ENCODE data around the gene DEFB116.
A peak's percentile ranks its signal among the peaks of the same experiment; 100 is the strongest.

DEFB116 gene

GRCh38 chr20:31260326-31260932 is 48.0 kb downstream of the DEFB116 start:
- CTCF ChIA-PET: interaction anchor here (0.7 to 1.9 kb wide), 13 partner anchors 11 to 1727 kb away, joined by 3 to 11 read pairs (median 4); no protein-coding TSS in a partner anchor
- no peak overlapping the region for H3K4me3 ChIP-seq (ENCODE audit: low read depth, low read length)
- TF ChIP-seq ZNF776 (tag by site-specific recombination; IDR thresholded peaks at IDR 0.05; ENCODE audit: borderline replicate concordance) (no peak), ZNF148 (tag by site-specific recombination; IDR thresholded peaks at IDR 0.05; ENCODE audit: borderline replicate concordance) (no peak), WT1 (tag by site-specific recombination; IDR thresholded peaks at IDR 0.05) (no peak), ZNF654 (tag by site-specific recombination; IDR thresholded peaks at IDR 0.05; ENCODE audit: low read depth) (peak; percentile 85)
- no peak overlapping the region for H3K27ac ChIP-seq (ENCODE audit: extremely low read depth, low read depth, low read length)
- no peaks in the 10 kb centered on the region for H3K9me3 ChIP-seq (ENCODE audit: control insufficient read depth, insufficient read depth, low read depth, low read length)
- no peaks in the 10 kb centered on the region for H3K36me3 ChIP-seq (ENCODE audit: control insufficient read depth in 2 of 2, insufficient read depth in 1 of 2, low read length in 2 of 2)
- no peaks in the 10 kb centered on the region for H3K4me1 ChIP-seq (ENCODE audit: control insufficient read depth, insufficient read depth, low read length)
- POLR2A ChIA-PET: no interaction called here

GRCh38 chr20:31257364-31257763 is 51.0 kb downstream of the DEFB116 start, which contains the start of gene DEFB115:
Gene DEFB115 (plus strand): TSS chr20:31257664. CDS start chr20:31257664, 0 bp downstream.
- H3K4me1 ChIP-seq (ENCODE audit: control insufficient read depth, insufficient read depth, low read length): no peaks in the 10 kb centered on the region
- H3K4me3 ChIP-seq (ENCODE audit: low read depth, low read length): no peak within 1 kb of the TSS
- H3K36me3 ChIP-seq (ENCODE audit: control insufficient read depth in 2 of 2, insufficient read depth in 1 of 2, low read length in 2 of 2): no peaks in the 10 kb centered on the region
- CTCF ChIA-PET: no interaction called here
- no peak within 1 kb of the TSS for H3K27ac ChIP-seq (ENCODE audit: extremely low read depth, low read depth, low read length)
- TF ChIP-seq ZNF514 (tag by site-specific recombination; IDR thresholded peaks at IDR 0.05) (no peak), ZNF16 (tag by site-specific recombination; IDR thresholded peaks at IDR 0.05; ENCODE audit: low read depth) (no peak), GLI4 (tag by site-specific recombination; IDR thresholded peaks at IDR 0.05) (no peak), ZNF555 (tag by site-specific recombination; conservative IDR thresholded peaks at IDR 0.05) (no peak), ZNF580 (tag by site-specific recombination; IDR thresholded peaks at IDR 0.05) (no peak), ZNF302 (tag by site-specific recombination; IDR thresholded peaks at IDR 0.05; ENCODE audit: low read depth) (no peak)
- POLR2A ChIA-PET: no interaction called here
- H3K9me3 ChIP-seq (ENCODE audit: control insufficient read depth, insufficient read depth, low read depth, low read length): no peaks in the 10 kb centered on the region

GRCh38 chr20:31256959-31257358 is 51.4 kb downstream of the DEFB116 start:
- Histone ChIP-seq H3K9me3 (ENCODE audit: control insufficient read depth, insufficient read depth, low read depth, low read length) (no peaks in the 10 kb centered on the region), H3K27ac (ENCODE audit: extremely low read depth, low read depth, low read length) (no peak overlapping the region), H3K4me1 (ENCODE audit: control insufficient read depth, insufficient read depth, low read length) (no peaks in the 10 kb centered on the region), H3K36me3 (ENCODE audit: control insufficient read depth in 2 of 2, insufficient read depth in 1 of 2, low read length in 2 of 2) (no peaks in the 10 kb centered on the region), H3K4me3 (ENCODE audit: low read depth, low read length) (no peak overlapping the region)
- CTCF ChIA-PET: no interaction called here
- POLR2A ChIA-PET: no interaction called here
- TF ChIP-seq ZNF792 (tag by site-specific recombination; IDR thresholded peaks at IDR 0.05) (no peak), ZNF174 (tag by site-specific recombination; IDR thresholded peaks at IDR 0.05) (no peak), ZNF10 (tag by site-specific recombination; IDR thresholded peaks at IDR 0.05) (no peak), IKZF3 (tag by site-specific recombination; IDR thresholded peaks at IDR 0.05) (no peak), INSM2 (tag by site-specific recombination; IDR thresholded peaks at IDR 0.05) (no peak), ZNF76 (tag by site-specific recombination; IDR thresholded peaks at IDR 0.05; ENCODE audit: borderline replicate concordance, low read depth) (no peak), ZNF155 (tag by site-specific recombination; IDR thresholded peaks at IDR 0.05) (no peak), MZF1 (tag by site-specific recombination; IDR thresholded peaks at IDR 0.05; ENCODE audit: borderline replicate concordance) (no peak), ZNF133 (tag by site-specific recombination; IDR thresholded peaks at IDR 0.05) (no peak), CTCF (tag by site-specific recombination; IDR thresholded peaks at IDR 0.05) (no peak), ZNF837 (tag by site-specific recombination; IDR thresholded peaks at IDR 0.05) (no peak), ZNF248 (tag by site-specific recombination; IDR thresholded peaks at IDR 0.05) (no peak), ZNF354C (tag by site-specific recombination; IDR thresholded peaks at IDR 0.05; ENCODE audit: borderline replicate concordance, low read depth) (no peak), HIC1 (tag by site-specific recombination; IDR thresholded peaks at IDR 0.05) (no peak)

Measured in HEK293 (cell line).